T-helper 2 cell (primary cell): ENCODE measurements around the gene ZNF436.
"Not testable (repeated sequence)": the region's sequence is repeated elsewhere in the genome, so short reads cannot be mapped to it uniquely, and the experiment has no call there.

Source experiments
- DNase-seq, 5 experiments: peaks; one replicate each; pipeline versions ENCODE4 v3.0.0 to v3.0.0-alpha.2; 2012 to 2022

ZNF436 gene

DNA sequence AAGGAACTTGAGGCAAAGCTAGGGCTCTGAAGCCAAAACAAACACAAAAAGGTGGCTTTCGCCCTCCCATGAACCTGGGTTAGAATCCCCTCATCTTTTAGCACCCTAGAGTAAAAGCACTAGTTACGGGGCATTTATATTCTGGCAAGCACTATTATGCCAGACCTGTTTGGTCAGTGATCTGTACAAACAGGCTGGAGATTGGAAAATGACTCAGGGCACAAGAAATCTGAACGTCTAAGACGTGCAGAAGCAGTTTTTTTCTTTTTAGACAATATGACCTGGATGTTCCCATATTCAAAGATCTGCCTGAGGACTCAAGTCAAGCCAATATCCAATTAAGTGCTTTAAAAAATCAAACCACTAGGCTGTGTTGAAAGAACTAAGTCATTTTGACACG lies 3.0 kb downstream of the ZNF436 start:
- DNase-seq: no peak

- DNase-seq: no peak
These were observed 3.5 kb downstream of the ZNF436 start for GRCh38 chr1:23366146-23366545.

- DNase-seq: peak in 1 of 5 experiments; percentile 14
These were observed 7.4 kb downstream of the ZNF436 start for GRCh38 chr1:23362218-23362713.

GRCh38 chr1:23358310-23358875 lies 11.2 kb downstream of the ZNF436 start:
- no peak for DNase-seq

DNA sequence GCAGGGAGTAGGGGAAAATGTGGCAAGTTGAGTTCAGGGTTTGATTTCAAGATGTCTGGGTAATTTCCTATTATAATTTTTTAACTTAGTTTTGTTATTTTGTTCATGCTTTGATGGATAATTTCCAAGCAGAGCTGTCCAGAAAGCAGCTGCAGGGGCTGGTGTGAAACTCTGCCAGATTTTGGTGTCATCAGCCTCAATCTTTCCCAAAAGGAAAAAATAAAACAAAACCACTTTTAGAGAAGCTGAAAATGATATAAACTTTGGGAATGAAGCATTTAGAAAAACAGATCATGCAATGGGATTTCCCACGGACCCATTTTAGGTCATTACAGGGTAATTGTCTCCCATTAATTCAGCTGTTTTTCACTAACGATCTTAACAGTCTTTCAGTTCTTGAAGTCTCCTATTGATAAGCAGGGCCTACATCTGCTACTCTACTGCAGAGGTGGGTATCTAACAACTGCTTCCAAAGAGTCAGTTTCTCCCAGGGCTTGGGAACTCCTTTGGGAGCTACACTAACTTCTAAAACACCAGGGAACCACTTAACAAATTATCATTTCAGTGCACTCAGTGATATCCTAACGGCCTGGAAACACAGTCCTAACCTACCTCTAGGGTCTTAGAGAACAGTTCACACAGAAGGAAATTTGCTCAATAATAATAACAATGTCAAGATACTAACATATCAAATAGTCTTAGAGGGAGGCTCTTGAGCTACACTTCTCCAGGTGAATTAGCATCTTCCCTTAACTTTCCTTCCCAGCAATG lies 12.3 kb downstream of the ZNF436 start:
- DNase-seq: no peak

DNA sequence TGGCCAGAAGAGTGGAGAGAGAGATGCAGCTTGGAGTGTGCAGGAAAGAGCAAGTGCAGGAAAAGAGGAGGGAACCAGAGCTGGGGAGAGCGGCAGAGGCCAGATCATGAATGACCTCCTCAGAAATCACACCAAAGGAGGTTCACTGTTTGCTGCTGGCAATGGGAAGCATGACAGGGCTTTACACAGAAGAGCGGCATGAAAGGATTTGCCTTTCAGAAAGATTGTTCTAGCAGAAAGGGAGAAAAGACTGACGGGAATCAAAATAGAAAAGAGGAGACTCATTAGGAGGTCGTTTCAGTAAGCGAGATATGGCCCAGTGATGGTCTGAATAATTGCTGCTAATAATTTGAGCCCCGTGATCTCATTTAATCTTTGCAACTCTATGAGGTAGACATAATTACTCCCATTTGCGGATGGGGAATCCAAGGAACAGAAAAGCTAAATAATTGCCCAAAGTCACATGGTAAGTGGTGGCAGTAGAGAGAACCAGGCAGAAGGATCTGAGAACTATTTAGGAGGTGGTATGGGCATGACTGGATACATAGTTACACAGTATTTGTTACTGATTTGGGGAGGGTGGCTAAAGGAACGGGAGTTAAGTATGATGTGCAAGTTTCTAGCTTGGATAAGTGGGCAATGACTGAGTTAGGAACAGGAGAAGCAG lies 13.0 kb downstream of the ZNF436 start:
- no peak for DNase-seq

GRCh38 chr1:23354245-23354644 lies 15.4 kb downstream of the ZNF436 start:
- peak in 1 of 5 experiments; percentile 15 for DNase-seq

GRCh38 chr1:23352096-23352695 lies 17.4 kb downstream of the ZNF436 start:
- no peak for DNase-seq

DNA sequence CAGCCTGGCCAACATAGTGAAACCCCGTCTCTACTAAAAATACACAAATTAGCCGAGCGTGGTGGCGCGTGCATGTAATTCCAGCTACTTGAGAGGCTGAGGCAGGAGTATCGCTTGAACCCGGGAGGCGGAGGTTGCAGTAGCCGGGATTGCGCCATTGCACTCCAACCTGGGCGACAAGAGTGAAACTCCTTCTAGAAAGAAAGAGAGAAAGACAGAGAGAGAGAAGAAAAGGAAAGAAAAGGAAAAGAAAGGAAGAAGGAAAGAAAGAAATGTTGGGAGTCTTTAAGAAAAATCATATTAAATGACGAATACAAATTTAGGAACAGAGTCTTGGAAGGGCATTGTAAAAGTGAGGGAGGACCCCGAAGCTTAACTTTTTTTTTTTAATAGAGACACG lies 23.7 kb downstream of the ZNF436 start:
- DNase-seq: no peak

DNA sequence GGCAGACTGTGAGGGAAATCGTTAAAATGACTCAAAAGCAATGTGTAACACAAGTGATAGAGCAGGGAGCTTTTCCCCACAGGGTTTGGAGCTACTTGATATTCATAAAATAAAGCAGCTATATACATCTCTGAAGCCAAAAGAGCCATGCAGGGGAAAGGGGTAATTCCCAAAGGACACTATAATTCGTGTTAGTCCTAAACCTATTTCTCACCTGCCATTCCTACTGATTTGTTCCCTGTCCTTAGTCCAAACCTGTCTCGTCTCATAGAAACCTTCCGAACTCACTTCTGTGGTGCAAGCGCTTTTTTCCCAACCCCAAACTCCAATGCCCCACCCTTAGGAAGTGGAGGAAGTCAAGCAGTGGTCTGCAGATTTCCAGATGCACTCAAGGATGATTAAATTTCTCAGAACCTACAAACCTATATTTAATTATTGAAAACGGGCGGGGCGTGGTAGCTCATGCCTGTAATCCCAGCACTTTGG lies 24.6 kb downstream of the ZNF436 start:
- DNase-seq: no peak

GRCh38 chr1:23344111-23344986 lies 25.3 kb downstream of the ZNF436 start, which contains the start of gene HNRNPR:
TSS of gene HNRNPR (minus strand) at chr1:23344284. CDS start at chr1:23341008, 3,276 bp downstream.
- peak; percentile 95 to 100 (median 98) for DNase-seq

DNA sequence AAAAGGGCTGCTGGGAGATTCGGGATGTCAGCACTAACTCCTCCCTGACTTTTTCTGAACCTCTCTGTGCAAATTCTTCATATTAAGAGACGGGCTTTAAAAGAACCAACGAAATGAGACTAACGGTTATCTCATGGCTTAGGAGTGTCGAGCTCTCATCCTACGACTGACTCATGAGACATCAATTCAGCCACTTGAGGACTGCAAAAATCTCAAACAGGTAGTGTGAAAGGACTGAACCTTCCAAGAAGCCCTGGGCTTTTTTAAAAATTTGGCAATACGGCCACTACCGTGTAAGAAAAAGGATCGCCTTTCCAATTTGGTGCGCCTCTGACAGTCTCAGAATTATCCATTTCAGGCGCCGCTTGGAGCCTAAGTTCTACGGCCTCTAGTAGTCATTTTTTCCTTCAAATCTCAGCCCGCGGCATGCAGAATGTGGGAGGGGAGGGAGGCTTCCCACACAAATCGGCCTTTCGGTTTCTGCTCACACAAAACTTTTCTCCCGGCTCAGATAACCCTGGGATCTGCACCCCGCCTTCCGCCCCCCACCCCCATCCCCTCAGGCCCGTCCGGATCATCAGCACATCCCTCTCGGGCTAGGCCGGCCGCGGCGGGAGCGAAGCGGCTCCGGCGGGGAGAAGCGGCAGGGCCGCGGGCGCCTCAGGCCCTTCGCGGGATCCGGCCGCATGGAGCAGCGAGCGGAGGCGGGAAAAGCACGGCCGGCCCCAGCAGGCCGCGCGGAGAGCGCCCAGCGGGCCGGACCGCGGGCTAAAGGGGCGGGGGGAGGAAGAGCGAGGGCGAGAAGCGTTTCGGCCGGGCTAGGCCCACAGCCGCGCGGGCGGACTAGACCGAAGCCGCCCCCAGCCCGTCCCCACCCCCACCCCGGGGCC lies 26.2 kb downstream of the ZNF436 start:
- peak in 4 of 5 experiments; percentile 12 to 55 (median 28) for DNase-seq

- peak in 1 of 5 experiments; percentile 49 for DNase-seq
These were observed 27.5 kb downstream of the ZNF436 start for GRCh38 chr1:23341931-23342692.

- no peak for DNase-seq
These were observed 30.0 kb downstream of the ZNF436 start for GRCh38 chr1:23339632-23340031.

- DNase-seq: no peak
These were observed 31.8 kb downstream of the ZNF436 start for GRCh38 chr1:23337869-23338268.

- no peak for DNase-seq
These were observed 37.9 kb downstream of the ZNF436 start for GRCh38 chr1:23331713-23332112.

DNA sequence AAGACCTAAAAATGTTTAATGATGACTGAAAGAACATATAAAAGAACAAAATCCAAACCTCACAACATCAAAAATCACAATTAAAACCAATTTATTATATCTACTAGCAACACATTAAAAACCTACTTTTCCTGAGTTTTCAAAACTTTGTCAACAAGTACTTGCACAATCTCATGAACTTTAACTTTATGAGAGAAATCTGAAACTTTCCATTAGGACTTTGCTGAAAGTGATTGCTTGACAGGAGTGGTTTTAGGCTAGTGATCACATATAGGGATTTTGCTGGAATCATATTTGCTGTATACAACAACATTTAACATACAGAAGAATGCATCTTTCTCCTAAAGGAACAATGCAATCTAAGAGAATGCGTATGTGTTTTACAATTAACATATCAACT lies 38.8 kb downstream of the ZNF436 start:
- DNase-seq: no peak

DNA sequence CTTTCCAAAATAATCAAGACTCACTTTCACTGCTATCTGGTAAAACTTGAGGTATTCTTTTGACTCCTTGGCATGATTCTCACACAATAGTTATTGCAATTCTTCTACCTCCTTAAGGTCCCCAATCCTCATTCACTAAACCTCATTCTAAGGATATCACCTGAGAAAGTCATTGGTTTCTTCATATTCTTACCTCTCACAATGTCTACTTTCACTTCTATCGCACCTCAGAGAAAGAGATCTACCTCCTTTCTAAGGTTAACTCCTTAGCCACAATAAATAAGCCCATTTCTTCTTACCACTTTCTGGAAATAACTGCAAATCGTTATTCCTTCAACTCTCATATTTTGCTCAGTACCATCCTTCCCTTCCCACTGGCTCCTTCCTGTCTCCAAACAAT lies 44.2 kb downstream of the ZNF436 start:
- DNase-seq: no peak

DNA sequence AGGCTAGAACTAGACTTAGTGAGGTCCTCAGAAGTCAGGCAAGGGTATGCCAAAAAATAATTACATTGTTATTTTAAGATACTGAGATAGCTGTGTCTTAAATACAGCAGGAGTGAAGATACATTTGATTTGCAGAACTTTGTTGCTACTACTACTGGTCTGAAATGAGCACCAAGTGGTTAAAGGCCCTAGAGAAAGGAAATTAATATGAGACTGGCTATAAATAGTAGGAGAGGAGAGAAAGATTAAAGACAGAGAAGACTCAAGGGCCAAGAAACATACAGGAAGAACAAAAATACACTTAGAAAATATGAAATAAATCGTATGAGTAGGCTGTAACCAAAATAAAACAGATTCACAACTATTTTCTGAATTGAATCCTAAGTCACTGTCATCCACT lies 46.9 kb downstream of the ZNF436 start:
- DNase-seq: no peak

DNA sequence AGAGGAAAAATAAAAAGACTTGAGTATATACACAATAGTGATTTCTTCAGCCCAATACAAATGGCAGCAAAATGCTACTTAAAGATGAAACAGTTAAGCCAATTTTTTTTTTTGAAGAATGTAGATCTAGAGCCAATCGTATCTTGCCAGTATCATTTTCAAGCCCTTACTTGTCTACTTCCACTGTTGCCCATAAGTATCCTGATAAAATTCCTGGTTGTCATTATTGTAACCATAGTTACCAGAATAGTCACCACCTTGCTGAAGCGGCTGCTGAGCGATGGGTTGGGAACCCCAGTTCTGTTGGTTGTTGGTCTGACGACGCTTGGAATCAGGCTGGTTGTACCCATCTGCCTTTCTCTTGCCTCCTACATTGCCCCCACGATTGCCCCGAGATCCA lies 59.4 kb downstream of the ZNF436 start:
- not testable (repeated sequence) for DNase-seq
